ENCODE data around the gene DCLK2. TPM values are rescaled to one million over a fixed set of nuclear protein-coding genes. Genes with fewer than 3 reads are reported as not detected.

DCLK2 gene
- total RNA-seq, 6 experiments from 2014 or later = 0.35 to 1.8 (median 0.68) TPM

GRCh38 chr4:150211016-150211415 lies 132.8 kb downstream of the DCLK2 start:
- H3K27ac ChIP-seq = no peak overlapping the region
- peak in 3 of 4 donors; percentile 21 to 48 (median 34) for ATAC-seq
- H3K4me3 ChIP-seq = no peak overlapping the region
- TF ChIP-seq CTCF (IDR thresholded peaks at IDR 0.05) (no peak), POLR2A (IDR thresholded peaks at IDR 0.05) (no peak)
- DNase-seq = no peak
- no peaks in the 10 kb centered on the region for H3K27me3 ChIP-seq
- no peaks in the 10 kb centered on the region for H3K4me1 ChIP-seq
- no peaks in the 10 kb centered on the region for H3K9me3 ChIP-seq
- H3K36me3 ChIP-seq = no peaks in the 10 kb centered on the region
- intact Hi-C loops (cut with DNase I) = no loop called here
- 81% methylated on average over 4 of the region's 6 CpGs for WGBS (ENCODE audit: insufficient coverage, low coverage, low lambda C conversion rate, missing lambda C conversion rate)

- 42% methylated on average over 4 of the region's 4 CpGs for WGBS (ENCODE audit: insufficient coverage, low coverage, low lambda C conversion rate, missing lambda C conversion rate)
- Histone ChIP-seq H3K27me3 (no peaks in the 10 kb centered on the region), H3K36me3 (no peaks in the 10 kb centered on the region), H3K4me1 (no peaks in the 10 kb centered on the region), H3K4me3 (no peak overlapping the region), H3K27ac (no peak overlapping the region), H3K9me3 (no peaks in the 10 kb centered on the region)
- intact Hi-C loops (cut with DNase I) = no loop called here
- ATAC-seq (no peak), DNase-seq (no peak)
- TF ChIP-seq POLR2A (IDR thresholded peaks at IDR 0.05) = no peak
- no peak for TF ChIP-seq CTCF (IDR thresholded peaks at IDR 0.05)
Measured at GRCh38 chr4:150211799-150212445, 133.7 kb downstream of the DCLK2 start.

GRCh38 chr4:150212485-150212884 lies 134.2 kb downstream of the DCLK2 start:
- Histone ChIP-seq H3K36me3 (no peaks in the 10 kb centered on the region), H3K4me3 (no peak overlapping the region), H3K9me3 (no peaks in the 10 kb centered on the region), H3K4me1 (no peaks in the 10 kb centered on the region), H3K27ac (no peak overlapping the region), H3K27me3 (no peaks in the 10 kb centered on the region)
- intact Hi-C loops (cut with DNase I) = no loop called here
- no peak for TF ChIP-seq POLR2A (IDR thresholded peaks at IDR 0.05)
- no peak for TF ChIP-seq CTCF (IDR thresholded peaks at IDR 0.05)
- no peak for ATAC-seq
- no peak for DNase-seq

GRCh38 chr4:150212927-150213326 lies 134.7 kb downstream of the DCLK2 start:
- DNase-seq (no peak), ATAC-seq (no peak)
- Histone ChIP-seq H3K4me3 (no peak overlapping the region), H3K27me3 (no peaks in the 10 kb centered on the region), H3K4me1 (no peaks in the 10 kb centered on the region), H3K36me3 (no peaks in the 10 kb centered on the region), H3K9me3 (no peaks in the 10 kb centered on the region), H3K27ac (no peak overlapping the region)
- intact Hi-C loops (cut with DNase I) = no loop called here
- WGBS (ENCODE audit: insufficient coverage, low coverage, low lambda C conversion rate, missing lambda C conversion rate) = no CpG with 5 or more reads among the region's 2 CpGs
- TF ChIP-seq POLR2A (IDR thresholded peaks at IDR 0.05) = no peak
- no peak for TF ChIP-seq CTCF (IDR thresholded peaks at IDR 0.05)

GRCh38 chr4:150215601-150216000 lies 137.4 kb downstream of the DCLK2 start:
- 64% methylated on average over 3 of the region's 3 CpGs for WGBS (ENCODE audit: insufficient coverage, low coverage, low lambda C conversion rate, missing lambda C conversion rate)
- intact Hi-C loops (cut with DNase I) = no loop called here
- Histone ChIP-seq H3K9me3 (no peaks in the 10 kb centered on the region), H3K4me3 (no peak overlapping the region), H3K27me3 (no peaks in the 10 kb centered on the region), H3K36me3 (no peaks in the 10 kb centered on the region), H3K27ac (no peak overlapping the region), H3K4me1 (no peaks in the 10 kb centered on the region)
- TF ChIP-seq POLR2A (IDR thresholded peaks at IDR 0.05) (no peak), CTCF (IDR thresholded peaks at IDR 0.05) (no peak)
- DNase-seq = no peak
- no peak for ATAC-seq

Data from right lobe of liver (tissue), 6 donors.